SK-N-MC (cell line): Measurements from ENCODE around the gene ARPP21.

Experiments used
- EZH2 ChIP-seq: fragments of 200-600 bp; sonication (generic); IDR thresholded peaks from one replicate; pipeline ENCODE4 v1.6.1; 2017; ENCODE audit warnings: antibody characterized with exemption
- POLR2AphosphoS5 ChIP-seq: IDR thresholded peaks from 2 replicates; pipeline ENCODE4 v1.6.1; 2012; ENCODE audit warnings: mild to moderate bottlenecking, low read depth, low read length, borderline replicate concordance

DNA sequence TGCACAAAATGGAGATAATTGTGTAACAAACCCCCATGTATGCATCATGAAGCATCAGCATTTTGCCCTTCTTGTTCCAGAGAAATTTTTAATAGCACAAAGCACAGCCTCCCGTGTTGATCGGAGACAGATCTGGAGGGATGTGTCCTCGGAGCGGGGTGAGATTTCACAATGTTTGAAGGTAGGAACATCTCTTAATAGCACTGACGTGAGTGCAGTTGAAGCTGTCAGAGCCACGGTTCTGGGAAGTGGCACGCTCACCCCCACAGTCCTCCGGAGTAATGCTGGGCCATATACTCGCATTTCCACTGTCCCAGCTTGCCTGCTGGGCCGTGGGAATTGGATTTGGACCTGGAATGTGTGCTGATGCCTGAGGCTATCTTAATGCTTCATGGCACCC is 24.1 kb downstream of the ARPP21 start:
- TF ChIP-seq EZH2 (no peak), POLR2AphosphoS5 (no peak)
